Measurements from ENCODE around the gene AOPEP.
"Not testable (repeated sequence)": the region's sequence is repeated elsewhere in the genome, so short reads cannot be mapped to it uniquely, and the experiment has no call there.

Gene AOPEP

DNA sequence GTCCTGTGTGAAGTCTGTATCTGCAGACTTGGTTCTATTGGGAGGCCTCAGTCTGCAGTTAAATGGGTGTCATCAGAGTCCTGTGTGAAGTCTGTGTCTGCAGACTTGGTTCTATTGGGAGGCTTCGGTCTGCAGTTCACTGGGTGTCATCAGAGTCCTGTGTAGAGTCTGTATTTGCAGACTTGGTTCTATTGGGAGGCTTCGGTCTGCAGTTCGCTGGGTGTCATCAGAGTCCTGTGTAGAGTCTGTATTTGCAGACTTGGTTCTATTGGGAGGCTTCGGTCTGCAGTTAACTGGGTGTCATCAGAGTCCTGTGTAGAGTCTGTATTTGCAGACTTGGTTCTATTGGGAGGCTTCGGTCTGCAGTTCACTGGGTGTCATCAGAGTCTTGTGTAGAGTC lies 239.1 kb downstream of the AOPEP start:
- not testable (repeated sequence) for DNase-seq (ENCODE audit: low read depth)

DNA sequence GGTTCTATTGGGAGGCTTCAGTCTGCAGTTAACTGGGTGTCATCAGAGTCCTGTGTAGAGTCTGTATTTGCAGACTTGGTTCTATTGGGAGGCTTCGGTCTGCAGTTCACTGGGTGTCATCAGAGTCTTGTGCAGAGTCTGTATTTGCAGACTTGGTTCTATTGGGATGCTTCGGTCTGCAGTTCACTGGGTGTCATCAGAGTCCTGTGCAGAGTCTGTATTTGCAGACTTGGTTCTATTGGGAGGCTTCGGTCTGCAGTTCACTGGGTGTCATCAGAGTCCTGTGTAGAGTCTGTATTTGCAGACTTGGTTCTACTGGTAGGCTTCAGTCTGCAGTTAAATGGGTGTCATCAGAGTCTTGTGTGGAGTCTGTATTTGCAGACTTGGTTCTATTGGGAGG lies 239.5 kb downstream of the AOPEP start:
- DNase-seq (ENCODE audit: low read depth): not testable (repeated sequence)

DNA sequence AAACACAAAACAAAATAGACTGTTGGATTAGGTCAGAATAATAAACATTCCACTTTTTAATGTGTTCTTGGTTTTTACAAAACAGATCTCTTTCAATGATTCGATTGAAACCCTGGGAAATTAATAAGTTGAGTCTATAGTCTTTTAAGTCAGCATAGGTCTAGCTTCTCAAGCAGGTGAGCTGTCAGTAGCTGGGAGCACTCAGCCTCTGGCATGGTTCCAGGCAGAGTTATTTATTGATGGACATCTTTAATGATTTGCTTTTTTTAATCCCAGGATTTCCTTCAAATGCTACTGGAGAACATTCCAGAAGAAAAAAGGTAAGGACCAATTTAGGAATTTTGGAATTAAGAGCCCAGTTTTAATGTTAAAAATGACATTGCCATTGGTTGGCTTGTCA lies 241.0 kb downstream of the AOPEP start:
- no peak for DNase-seq (ENCODE audit: low read depth)

DNA sequence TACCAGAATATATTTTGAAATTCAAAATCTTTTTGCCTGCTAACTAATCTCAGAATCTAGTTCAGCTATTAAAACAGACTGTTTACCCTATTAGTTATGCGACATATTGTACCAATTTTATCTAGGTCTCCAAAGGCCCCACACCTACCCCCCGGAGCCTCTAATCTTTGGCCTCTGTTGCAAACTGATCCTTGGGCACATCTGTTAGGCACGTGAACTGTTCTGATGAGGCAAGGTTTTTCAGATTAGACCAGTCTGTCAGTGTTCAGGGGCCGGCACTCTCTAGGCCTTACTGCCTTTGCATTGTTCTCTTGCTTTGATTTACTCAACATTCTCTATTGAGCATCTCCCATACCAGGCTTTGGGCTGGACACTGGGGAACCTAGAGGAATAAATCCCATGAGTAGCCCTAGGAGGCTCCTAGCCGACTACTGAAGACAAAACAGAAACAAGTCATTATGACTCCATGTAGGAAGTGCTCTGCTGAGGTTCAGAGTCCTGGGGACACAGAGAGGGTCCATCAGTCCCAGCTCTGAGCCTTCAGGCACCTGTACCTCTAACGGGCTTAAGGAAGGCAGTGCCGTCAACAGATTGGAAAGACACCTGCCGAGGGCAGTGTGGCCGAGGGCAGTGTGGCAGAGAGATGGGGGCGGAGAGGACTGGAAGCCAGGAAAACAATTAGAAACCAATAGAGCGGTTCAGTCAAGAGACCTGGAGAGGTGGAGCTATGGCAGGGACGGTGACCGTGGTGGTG lies 245.1 kb downstream of the AOPEP start:
- DNase-seq (ENCODE audit: low read depth): no peak

DNA sequence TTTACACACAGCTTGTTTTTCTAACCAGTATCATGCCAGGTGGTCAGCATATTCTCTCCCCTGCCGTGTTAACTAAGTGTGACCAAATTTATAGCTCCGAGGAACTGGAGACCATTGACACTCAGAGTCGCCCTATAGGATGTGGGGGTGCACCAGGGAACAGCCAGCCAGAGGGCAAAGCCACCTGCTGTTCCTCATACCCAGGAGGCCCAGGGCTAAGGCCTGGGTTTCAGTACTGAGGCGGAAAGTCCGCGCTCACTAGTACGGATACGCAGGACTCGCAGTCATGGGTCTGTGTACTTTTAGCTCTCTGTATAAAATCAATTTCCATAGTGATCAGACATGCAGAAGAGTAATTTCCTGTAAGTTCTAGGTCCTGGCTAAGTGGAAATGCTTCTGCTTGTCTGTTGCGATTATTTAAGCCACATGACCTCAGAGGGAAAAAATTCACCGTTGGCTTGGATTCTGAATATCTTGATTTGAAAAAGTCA lies 247.0 kb downstream of the AOPEP start:
- DNase-seq (ENCODE audit: low read depth): no peak

DNA sequence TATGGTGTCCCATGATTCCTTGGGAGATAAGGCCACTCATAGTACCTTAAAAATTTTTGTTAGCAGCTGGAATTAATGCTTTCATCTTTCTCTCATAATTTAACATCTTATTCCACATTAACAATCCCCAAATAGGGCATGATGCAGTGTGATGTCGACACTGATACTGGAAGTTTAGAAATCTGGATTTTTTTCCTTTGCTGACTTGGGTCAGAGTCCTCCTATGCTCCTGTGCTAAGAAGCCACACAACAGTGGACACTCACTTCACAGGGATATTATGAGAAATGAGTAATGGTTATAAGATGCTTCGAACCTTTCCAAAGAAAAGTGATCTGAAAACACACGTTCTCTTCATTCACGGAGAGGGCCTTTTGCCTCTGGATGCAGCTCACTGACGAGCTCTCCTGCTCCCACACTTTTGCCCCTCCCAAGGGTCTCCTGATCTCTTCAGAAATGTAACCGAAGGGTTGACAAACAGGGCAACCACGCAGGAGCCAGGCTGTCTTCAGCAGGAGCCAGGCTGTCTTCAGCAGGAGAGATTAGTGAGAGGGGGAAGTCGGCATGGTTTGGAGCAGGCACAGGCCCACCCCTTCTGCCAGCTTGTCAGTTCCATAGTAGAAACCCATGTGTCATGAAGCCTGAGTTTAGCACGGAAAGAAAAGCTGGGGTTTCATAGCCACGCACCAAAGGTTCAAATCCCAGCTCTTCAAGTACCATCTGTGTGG lies 247.8 kb downstream of the AOPEP start:
- no peak for DNase-seq (ENCODE audit: low read depth)

DNA sequence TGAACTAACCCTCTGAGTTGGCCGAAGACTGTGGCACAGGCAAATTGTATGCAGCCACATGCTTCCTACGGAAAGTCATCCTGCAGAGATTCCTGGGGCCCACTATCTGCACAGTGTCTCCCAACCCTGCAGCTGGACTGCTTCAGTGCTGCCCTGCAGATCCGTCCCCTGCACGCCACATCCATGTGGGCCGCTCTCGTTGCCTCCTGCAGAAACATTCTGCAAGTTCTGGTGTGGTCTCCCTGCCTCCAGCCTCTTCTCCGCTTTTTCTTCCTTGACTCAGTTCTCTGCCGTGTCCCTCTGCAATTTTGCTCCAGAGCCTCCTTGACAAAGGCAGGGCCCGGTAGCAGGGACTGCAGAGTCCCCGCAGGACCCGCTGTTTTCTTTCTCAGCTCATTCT lies 249.0 kb downstream of the AOPEP start:
- DNase-seq (ENCODE audit: low read depth): no peak

DNA sequence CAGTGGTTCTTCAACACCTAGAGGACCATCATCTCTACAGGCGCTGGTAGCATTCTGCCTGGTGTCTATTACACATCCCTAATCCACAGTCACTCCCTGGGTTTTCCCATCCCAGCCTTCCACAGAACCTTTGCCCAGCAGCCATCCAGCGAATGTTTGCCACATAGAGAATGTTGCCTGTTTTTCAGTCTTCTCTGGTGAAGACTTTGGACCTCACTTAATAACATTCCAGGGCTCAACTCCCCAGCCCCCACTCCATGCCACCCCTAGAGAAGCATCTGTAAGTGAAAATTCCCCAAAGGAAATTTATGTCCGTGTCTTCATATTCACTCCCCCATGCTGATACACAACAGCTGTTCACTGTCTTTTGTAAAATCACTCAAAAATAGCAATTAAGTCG lies 249.6 kb downstream of the AOPEP start:
- no peak for DNase-seq (ENCODE audit: low read depth)

DNA sequence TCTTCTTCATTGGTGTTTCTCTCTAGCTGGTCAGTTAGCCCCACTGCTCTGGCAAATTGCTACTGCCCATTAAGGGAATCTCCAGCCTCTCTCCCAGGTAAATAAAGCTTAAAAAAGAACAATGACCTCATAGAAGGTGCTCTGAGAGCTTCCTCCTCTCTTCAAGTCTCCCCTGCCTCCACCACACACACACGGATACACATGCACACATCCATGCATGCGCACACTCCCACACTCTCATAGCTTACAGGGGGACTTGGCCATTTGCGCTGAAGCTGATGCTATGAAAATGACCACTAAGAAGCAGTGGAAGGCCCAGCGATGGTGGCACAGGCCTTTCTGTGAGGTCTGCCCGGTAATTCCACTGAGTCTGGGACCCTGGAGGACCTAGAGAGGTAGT lies 250.9 kb downstream of the AOPEP start:
- no peak for DNase-seq (ENCODE audit: low read depth)

DNA sequence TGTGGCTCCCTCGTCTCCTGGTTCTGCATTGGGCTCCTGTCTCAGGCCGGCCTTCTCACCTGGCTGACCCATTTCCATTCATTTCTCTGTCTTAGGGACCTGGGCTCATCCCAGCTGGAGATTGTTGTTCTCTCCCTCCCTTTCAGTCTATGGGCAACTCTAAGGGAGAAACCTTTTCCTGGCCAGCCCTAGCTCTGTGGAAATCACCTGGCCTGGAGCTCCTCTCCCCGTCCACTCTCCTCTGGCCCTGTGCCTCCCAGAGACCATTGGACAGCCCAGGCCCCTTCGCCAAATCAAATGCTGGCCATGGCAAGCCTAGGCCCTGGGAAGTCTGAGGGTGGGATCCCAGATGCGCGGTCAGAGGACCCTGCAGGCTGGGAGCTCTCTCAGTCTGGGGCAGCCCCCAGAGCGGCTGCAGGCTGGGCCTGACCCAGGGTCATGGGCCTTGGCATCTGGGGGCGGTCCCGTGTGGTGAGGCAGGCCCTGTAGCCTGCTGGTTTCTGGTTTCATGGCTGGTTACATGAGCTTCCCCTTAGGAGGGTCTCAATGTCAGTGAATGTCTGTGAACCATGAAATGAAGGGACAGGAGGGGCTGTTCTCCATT lies 253.5 kb downstream of the AOPEP start:
- DNase-seq (ENCODE audit: low read depth): no peak

DNA sequence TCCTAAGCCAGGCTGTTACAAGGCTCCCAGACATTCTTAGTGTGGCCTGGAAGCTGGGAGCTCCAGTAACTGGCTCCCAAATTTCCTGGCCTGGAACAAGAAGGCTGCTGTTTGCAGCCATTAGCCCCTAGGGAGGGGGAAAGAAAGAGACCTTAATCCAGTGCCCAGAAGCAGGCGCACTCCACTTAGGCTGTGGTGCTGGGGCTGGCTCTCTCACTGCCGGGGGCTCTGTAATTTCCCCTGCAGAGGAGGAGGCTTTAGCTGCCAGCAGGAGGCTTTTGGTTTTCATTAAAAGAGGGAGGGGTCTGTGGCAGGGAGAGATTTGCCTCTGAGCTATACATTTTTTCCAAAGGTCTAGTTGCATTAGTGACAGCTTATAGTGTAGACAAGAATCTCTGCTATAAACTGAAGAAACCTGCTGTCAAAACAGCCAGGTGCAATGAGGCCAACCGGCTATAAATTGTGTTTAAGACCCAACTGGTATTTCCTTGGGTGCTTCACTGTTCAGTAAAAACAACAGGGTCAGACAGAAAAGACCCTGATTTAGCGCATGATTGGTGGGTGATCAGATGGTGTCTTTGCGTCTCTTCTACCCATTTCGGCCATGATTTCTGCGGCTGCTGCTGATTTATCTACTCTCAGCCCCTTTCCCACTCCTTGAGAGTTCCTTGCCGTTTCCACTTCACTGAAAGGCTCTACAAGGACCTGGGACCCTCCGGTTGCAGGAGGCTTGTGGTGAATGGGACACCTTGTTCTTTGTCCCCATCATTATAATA lies 254.6 kb downstream of the AOPEP start:
- DNase-seq (ENCODE audit: low read depth): no peak

DNA sequence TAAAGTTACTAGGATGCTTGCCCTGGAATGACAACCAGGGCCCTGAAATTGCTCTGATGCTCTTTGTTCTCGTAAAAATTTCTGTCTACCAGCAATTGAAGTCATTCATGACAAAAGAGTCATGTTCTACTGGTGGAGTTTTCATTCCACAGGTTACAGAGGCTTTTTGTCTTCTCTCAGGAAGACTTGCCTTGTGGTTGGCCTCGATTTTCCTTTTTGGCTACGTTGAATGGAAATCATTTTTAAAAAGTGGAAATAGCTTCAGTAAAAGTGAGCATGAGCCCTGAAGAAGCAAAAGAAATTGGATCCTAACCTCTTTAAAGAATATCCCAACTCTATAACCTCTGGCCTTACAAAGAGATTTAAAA lies 255.2 kb downstream of the AOPEP start:
- DNase-seq (ENCODE audit: low read depth): no peak

DNA sequence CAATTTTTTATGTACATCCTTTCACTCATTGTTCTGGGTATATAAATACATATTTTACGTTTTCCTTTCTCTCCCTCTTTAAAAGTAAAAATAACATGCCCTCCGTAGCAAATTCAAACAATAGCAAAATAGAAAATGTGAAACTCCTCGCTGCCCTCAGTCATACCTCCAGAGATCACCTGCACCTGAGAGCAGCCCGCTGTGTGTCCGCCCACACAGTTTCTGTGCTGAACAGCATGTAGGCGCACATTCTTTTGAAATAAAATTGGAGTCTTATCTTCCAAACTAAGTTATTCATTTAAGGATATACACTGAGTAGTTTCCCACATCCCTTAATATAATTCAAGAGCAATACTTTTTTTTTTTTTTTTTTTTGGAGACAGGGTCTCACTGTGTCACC lies 255.7 kb downstream of the AOPEP start:
- no peak for DNase-seq (ENCODE audit: low read depth)

DNA sequence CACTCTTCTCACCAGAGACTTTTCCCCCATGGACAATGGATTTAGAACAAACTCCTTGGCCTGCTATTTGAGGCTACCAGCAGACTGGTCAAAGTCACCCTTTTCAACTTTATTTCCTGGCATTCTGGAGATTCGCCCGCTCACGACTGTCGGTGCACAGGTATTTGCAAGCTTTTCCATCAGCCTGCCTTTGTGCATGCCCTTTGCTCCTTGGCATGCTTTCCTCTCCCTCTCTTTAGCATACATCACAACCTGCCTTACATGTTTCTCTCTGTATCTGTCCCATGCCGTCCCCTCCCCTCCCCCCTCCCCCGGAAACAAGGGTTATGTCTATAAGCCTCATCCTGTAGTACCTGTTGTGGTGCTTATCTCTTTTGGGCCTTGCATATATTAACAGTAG lies 257.1 kb downstream of the AOPEP start:
- DNase-seq (ENCODE audit: low read depth): no peak

DNA sequence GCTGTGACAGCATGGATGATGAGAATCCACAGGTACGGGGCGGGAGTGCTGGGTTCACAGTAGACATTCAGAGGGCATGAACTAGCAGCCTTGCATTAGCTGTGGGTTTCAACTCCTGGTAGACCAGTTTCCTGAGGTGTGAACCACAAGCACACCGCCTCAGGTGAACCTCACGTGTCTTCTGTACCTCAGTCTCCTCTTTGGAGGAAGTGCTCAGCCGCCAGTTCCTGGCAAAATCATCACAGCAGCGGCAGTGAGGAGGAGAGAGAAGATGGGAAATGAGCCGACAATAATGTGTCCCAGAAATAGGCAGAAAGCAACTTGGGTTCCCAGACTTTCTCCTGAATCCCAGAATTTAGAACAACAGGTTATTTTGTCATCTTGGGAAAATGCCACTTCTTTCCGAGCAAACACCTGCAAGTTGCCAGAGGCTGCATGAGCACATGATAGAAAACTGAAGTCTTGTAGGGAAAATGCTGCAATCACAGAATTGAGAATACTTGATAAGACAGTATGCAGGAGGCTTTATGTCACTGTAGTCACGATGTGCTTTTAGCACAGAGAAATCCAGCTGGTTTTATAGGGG lies 258.5 kb downstream of the AOPEP start:
- DNase-seq (ENCODE audit: low read depth): no peak

DNA sequence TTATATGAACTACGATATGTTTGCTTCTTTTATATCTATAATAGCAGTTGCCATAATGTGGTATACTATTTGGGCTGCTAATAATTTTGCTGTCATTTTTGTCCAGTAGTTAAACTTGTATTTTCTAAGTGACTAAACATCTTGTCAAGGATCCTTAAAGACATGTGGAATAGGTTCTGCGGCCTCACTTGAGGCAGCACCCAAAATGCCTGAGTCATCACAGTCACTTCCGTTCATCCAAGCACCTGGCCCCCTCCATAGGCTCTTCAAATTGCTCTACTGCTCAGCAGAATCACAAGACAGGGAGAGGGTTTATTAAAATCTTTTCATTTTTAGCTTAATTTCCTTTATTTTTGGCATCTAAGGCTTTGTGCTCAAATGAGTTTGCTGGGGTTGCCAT lies 259.1 kb downstream of the AOPEP start:
- no peak for DNase-seq (ENCODE audit: low read depth)

DNA sequence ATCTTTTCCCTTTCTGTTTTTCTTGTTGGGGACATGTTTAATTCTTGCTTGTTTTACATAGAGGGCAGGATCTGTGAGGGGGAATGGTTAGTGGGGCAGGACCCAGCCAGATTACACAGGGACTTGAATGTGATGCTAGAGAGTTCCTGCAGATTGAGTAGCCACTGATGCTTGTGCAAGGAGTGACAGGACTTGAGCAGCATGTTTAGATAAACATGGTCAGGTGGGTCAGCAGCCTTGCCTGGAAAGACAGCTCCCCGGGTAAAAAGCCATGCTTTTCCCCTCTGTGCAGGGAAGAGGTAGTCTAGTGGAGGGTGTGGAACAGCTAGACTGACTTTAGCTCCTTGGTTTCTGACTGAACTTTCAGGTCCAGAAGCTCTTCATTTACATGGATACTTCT lies 261.2 kb downstream of the AOPEP start:
- no peak for DNase-seq (ENCODE audit: low read depth)

DNA sequence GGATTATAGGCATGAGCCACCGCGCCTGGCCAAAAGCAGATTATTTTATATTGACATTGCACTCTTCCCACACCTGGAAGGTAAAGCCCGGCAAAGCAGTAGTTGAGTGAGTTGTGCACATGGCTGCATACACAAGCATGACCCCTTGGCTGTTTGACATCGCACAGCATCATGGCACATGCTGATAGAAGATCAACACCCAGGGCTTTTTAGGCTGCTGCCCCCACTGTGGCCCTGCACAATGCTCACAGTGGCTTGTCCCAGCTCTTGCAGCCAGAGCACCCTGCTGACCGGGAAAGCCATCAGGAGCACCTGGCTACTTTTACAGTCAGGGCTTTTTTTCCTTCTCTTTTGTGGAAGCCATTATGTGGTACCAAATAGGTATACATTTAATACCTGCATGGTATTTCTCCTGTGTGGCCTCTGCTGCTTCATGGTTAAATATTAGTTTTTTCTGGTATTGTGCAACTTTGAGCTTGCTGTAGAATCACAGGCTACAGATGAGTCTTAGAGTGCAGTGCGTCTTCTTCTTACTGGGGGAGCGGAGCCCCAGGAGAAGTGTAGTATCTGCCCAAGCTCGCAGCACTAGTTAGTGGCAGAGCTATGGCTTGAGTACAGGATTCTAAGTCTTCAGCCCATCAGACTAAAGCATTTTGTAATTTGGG lies 264.5 kb downstream of the AOPEP start:
- DNase-seq (ENCODE audit: low read depth): no peak

DNA sequence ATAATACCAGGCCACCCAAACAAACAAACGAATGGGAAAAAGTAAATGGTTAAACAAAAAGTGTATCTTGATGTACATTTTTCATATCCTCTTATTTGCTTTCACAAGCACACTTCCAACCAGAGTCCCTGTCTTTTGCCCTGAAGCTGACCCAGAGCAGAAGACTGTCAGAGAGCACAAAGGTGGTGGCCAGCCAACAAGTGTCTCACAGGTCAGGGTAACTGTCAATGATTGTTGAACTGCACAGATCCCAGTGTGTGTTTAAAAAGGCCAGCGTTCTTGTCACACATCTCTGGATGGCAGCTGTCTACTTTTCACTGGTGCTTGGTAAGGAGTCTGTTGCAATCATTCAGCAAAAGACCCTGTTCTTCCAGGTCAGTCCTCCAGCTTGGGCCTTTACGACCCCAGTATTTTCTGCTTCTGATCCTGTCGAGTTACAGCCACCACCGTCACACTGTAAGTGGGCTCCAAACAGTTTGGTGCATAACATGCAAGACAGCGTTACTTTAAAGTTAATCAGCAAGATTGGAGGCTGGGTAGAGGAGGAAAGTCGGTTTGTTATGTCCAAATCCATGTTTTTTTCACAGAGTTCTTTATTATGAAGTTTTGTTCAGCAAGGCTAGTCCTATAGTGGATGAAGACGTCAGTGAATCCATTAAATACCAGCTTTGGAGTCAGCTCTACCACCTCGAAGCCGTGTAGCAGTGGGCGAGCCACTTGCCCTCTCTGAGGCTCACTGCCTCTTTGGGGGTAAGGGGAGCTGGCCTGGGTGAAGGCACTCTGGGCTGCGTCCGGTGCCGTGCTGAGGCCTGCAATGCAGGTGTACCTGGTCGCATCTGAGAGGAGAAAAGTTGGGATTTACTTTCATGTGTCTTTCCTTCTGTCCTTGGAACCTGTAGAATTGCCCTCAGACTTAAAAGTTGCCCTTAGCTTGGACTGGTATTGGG lies 265.7 kb downstream of the AOPEP start:
- no peak for DNase-seq (ENCODE audit: low read depth)

DNA sequence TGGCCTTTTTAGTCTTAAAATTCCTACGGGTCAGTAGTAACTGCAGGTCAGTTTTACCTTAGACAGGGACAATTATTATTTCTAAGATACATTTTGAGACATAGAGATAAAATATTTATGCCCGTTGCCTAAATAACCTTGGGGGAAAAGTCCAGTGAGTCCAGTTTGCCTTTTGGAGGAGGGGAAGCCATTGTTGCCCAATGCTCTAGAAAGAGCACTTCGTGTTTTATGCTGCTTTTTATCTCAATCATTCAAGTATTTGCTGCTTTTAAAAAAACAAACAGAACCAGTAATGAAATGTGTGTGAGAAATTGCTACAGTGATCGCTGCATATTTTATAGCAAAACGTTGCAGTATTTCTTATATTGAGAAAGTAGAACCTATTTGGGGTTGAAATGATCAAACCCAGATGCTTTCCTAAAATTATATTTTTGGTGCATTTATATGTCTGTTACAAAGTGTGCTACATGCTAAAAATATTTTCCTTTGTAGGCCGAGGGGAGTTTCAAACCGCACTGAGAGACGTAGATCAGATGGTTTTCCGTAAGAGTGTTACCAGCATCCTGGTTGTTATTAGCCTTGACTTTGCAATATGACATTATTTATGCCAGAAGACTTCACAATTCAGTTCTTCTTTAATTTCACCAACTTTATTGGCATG lies 266.8 kb downstream of the AOPEP start:
- no peak for DNase-seq (ENCODE audit: low read depth)
